C4-2B (cell line): ENCODE measurements around the gene TMEM45B.
"Not testable (repeated sequence)": the region's sequence is repeated elsewhere in the genome, so short reads cannot be mapped to it uniquely, and the experiment has no call there.

Experiments
- H3K27ac ChIP-seq: fragments of 450-650 bp; 2 replicates; pipeline ENCODE4 v1.5.1; 2017
- CTCF ChIP-seq: fragments of 450-650 bp; conservative IDR thresholded peaks from 2 replicates; pipeline ENCODE4 v1.5.1; 2017; ENCODE audit warnings: mild to moderate bottlenecking
- ZFX ChIP-seq: fragments of 450-650 bp; IDR thresholded peaks from 2 replicates; pipeline ENCODE4 v1.6.1; 2017

TMEM45B gene

GRCh38 chr11:129861702-129862522 lies 46.3 kb downstream of the TMEM45B start:
- H3K27ac ChIP-seq = peak overlapping the region; percentile 28
- no peak for TF ChIP-seq CTCF
- TF ChIP-seq ZFX = no peak

- H3K27ac ChIP-seq = no peak overlapping the region; the same call in 1 of the 2 replicates
- TF ChIP-seq ZFX (no peak), CTCF (no peak)
Observed at GRCh38 chr11:129864811-129865210, 49.2 kb downstream of the TMEM45B start.

- no peak overlapping the region for H3K27ac ChIP-seq
- no peak for TF ChIP-seq ZFX
- TF ChIP-seq CTCF = no peak
Observed at GRCh38 chr11:129865701-129866100, 50.1 kb downstream of the TMEM45B start.

GRCh38 chr11:129866311-129866710 lies 50.7 kb downstream of the TMEM45B start:
- no peak overlapping the region for H3K27ac ChIP-seq
- TF ChIP-seq ZFX (no peak), CTCF (no peak)

- H3K27ac ChIP-seq = not testable (repeated sequence)
Observed at GRCh38 chr11:129868626-129869025, 53.0 kb downstream of the TMEM45B start.

GRCh38 chr11:129871914-129872313 lies 56.3 kb downstream of the TMEM45B start:
- H3K27ac ChIP-seq = no peak overlapping the region
- no peak for TF ChIP-seq CTCF
- TF ChIP-seq ZFX = no peak

GRCh38 chr11:129880311-129880710 lies 64.7 kb downstream of the TMEM45B start:
- no peak overlapping the region for H3K27ac ChIP-seq
- TF ChIP-seq ZFX = no peak
- TF ChIP-seq CTCF = no peak
